K562 (cell line): ENCODE results near the gene ST6GAL1. TPM values are rescaled to one million over a fixed set of nuclear protein-coding genes. Genes with fewer than 3 reads are reported as not detected.

Experiments
- ATAC-seq: fragments of 200-7000 bp; cut with Tn5 transposase; 3 replicates; pipeline ENCODE4 v1.9.1; 2020; ENCODE audit warnings: moderate library complexity
- BruUV-seq: library from RNA; stranded (reverse); fragments of 400-500 nt; replicated peaks from 2 replicates; lab custom pipeline; 2021; lab: Mats Ljungman, UMichigan
- CTCF ChIA-PET: fragments of 300-600 bp; formaldehyde crosslinking; extraction: SDS; loops from one replicate; lab custom pipeline; 2021; ENCODE audit warnings: low intra/inter-chr PET ratio; lab: Yijun Ruan, JAX
- POLR2A ChIA-PET: fragments of 300-600, 350-650 bp; sonication (Branson Sonifier 250); formaldehyde crosslinking; extraction: SDS; loops from one replicate; lab custom pipeline; 2021; ENCODE audit warnings: antibody characterized with exemption, inconsistent platforms; lab: Yijun Ruan, JAX
- DNase-seq, 4 experiments: peaks; one replicate each; pipeline versions ENCODE4 v3.0.0 to v3.0.0-alpha.2; 2011 to 2018; ENCODE audit warnings: low spot score in 3 of 4, mixed read lengths in 3 of 4; ENCODE audit errors: extremely low read depth in 1 of 4
- FAIRE-seq: peaks from 2 replicates; lab custom pipeline; 2011; peaks lifted over from hg19 to GRCh38; lab: Jason Lieb, UNC
- H2AFZ ChIP-seq: 2 replicates; pipeline ENCODE4 v1.6.0; 2011; ENCODE audit warnings: low read depth, low read length, control low read depth, inconsistent platforms
- H3K27ac ChIP-seq: fragments of 200-600 bp; 3 replicates; pipeline ENCODE4 v1.8.0; 2011; ENCODE audit warnings: low read depth, mild to moderate bottlenecking, control low read depth, inconsistent platforms, low read length, moderate library complexity, mixed read lengths; ENCODE audit errors: extremely low read depth
- H3K27me3 ChIP-seq, 2 experiments: fragments of 300-600 bp in 1 of 2; 2 replicates in 1 of 2; 3 replicates in 1 of 2; pipeline versions ENCODE4 v1.6.0 to v1.8.0; 2011; ENCODE audit warnings: inconsistent platforms in 2 of 2, low read length in 2 of 2, mild to moderate bottlenecking in 1 of 2, mixed read lengths in 1 of 2, moderate library complexity in 1 of 2; ENCODE audit not compliant: control insufficient read depth in 2 of 2, insufficient read depth in 2 of 2
- H3K36me3 ChIP-seq: fragments of 300-600 bp; 3 replicates; pipeline ENCODE4 v1.8.0; 2011; ENCODE audit warnings: mild to moderate bottlenecking, low read length, inconsistent platforms; ENCODE audit not compliant: control insufficient read depth, insufficient read depth
- H3K4me1 ChIP-seq, 2 experiments: fragments of 200-600 bp in 1 of 2; replicated peaks in 1 of 2; 2 replicates in 1 of 2; 3 replicates in 1 of 2; pipeline versions ENCODE4 v1.5.1 to v1.8.0; 2011; ENCODE audit warnings: inconsistent platforms in 2 of 2, low read length in 2 of 2, mild to moderate bottlenecking in 1 of 2, mixed read lengths in 1 of 2, moderate library complexity in 1 of 2; ENCODE audit not compliant: control insufficient read depth in 2 of 2, insufficient read depth in 2 of 2
- H3K4me2 ChIP-seq: 2 replicates; pipeline ENCODE4 v1.6.1; 2011; ENCODE audit warnings: low read length, control low read depth, inconsistent platforms, mixed read lengths; ENCODE audit not compliant: insufficient read depth
- H3K4me3 ChIP-seq: fragments of 200-600 bp; sonication (generic), shearing (Covaris generic); 2 replicates; pipeline ENCODE4 v1.5.1; 2016; ENCODE audit warnings: control low read depth, inconsistent platforms
- H3K79me2 ChIP-seq: fragments of 200-600 bp; 3 replicates; pipeline ENCODE4 v1.8.0; 2011; ENCODE audit warnings: low read length, inconsistent platforms; ENCODE audit not compliant: control insufficient read depth, insufficient read depth
- H3K9ac ChIP-seq, 2 experiments: 2 replicates each; pipeline versions ENCODE4 v1.6.0 to v1.6.1; 2011; ENCODE audit warnings: low read depth in 2 of 2, low read length in 2 of 2, control low read depth in 1 of 2, inconsistent platforms in 1 of 2, mild to moderate bottlenecking in 1 of 2, mixed read lengths in 1 of 2; ENCODE audit not compliant: insufficient read depth in 1 of 2
- H3K9me1 ChIP-seq: one replicate; pipeline ENCODE4 v1.6.0; 2011; ENCODE audit warnings: inconsistent platforms, mild to moderate bottlenecking, low read length, moderate library complexity; ENCODE audit not compliant: control insufficient read depth, insufficient read depth
- H3K9me3 ChIP-seq: replicated peaks from 2 replicates; pipeline ENCODE4 v1.5.1; 2011; ENCODE audit warnings: low read depth, low read length, inconsistent platforms; ENCODE audit not compliant: control insufficient read depth, insufficient read depth
- H4K20me1 ChIP-seq: replicated peaks from 2 replicates; pipeline ENCODE4 v1.6.1; 2011; ENCODE audit warnings: low read length, inconsistent platforms, mixed read lengths; ENCODE audit not compliant: control insufficient read depth, insufficient read depth
- BRF1 ChIP-seq: IDR thresholded peaks from 3 replicates; pipeline ENCODE4 v1.6.1; 2011; ENCODE audit warnings: borderline replicate concordance, mild to moderate bottlenecking; ENCODE audit not compliant: insufficient read length; ENCODE audit errors: extremely low read depth
- ETV5 ChIP-seq: sonication (generic); formaldehyde crosslinking; IDR thresholded peaks from 2 replicates; pipeline ENCODE4 v1.4.0; 2020; ENCODE audit warnings: low read depth, mild to moderate bottlenecking, missing genetic modification reagents
- HNRNPK ChIP-seq: fragments of 200-400 bp; formaldehyde crosslinking; IDR thresholded peaks from one replicate; pipeline ENCODE4 v1.6.1; 2018; ENCODE audit warnings: mild to moderate bottlenecking, low read depth, low read length; ENCODE audit not compliant: poor library complexity, severe bottlenecking
- PHF21A ChIP-seq: fragments of 450-650 bp; IDR thresholded peaks from 2 replicates; pipeline ENCODE4 v1.6.1; 2017; ENCODE audit warnings: low read depth, borderline replicate concordance
- TCF7L2 ChIP-seq: fragments of 150-350 bp; IDR thresholded peaks from 2 replicates; pipeline ENCODE4 v1.6.1; 2016; ENCODE audit warnings: low read depth, mild to moderate bottlenecking, low read length, moderate library complexity
- ZFPM2 ChIP-seq: fragments of 250-450 bp; sonication (Bioruptor Pico); IDR thresholded peaks from 2 replicates; pipeline ENCODE4 v1.5.1; 2022; ENCODE audit warnings: mild to moderate bottlenecking
- ZKSCAN1 ChIP-seq: fragments of 150-350 bp; IDR thresholded peaks from 2 replicates; pipeline ENCODE4 v1.6.1; 2016; ENCODE audit warnings: low read depth, low read length
- WGBS: fragments of 100-300 bp; shearing (Covaris generic); methylation state at CpG from one replicate; pipeline ENCODE4 v1.1.6; 2016; ENCODE audit warnings: low coverage, mixed read lengths; ENCODE audit not compliant: insufficient coverage; ENCODE audit errors: missing lambda C conversion rate; 5-methylcytosine and 5-hydroxymethylcytosine counted together
- in situ Hi-C: fragments of 300-500 bp; cut with MboI; formaldehyde crosslinking; loops from 4 replicates; pipeline ENCODE4 v1.15.0; 2018; ENCODE audit warnings: inconsistent platforms, mixed read lengths
- intact Hi-C: fragments of 100-400 bp; cut with micrococcal nuclease; formaldehyde crosslinking; loops from 2 replicates; pipeline ENCODE4 v1.14.2; 2022
- polyA plus RNA-seq, 8 experiments: library from polyadenylated mRNA; depleted of rRNA in 4 of 8; stranded (reverse) in 5 of 8; unstranded in 3 of 8; fragments of >200 nt; fragmentation: Nextera tagmentation in 2 of 8; fragmentation: Illumina TruSeq in 1 of 8; extraction: Ambion mirVana in 2 of 8; extraction: Trizol in 1 of 8; gene quantifications; 2 replicates each; pipeline versions ENCODE4 v1.2.1 to v1.2.3, GENCODE V29; 2011 to 2014; ENCODE audit warnings: inconsistent platforms in 1 of 8, missing spikeins in 1 of 8
- total RNA-seq, 7 experiments: library from RNA; depleted of rRNA in 6 of 7; stranded (reverse); fragments of >200 nt in 6 of 7; fragmentation: Illumina TruSeq in 2 of 7; extraction: Trizol in 2 of 7; gene quantifications; 2 replicates each; pipeline versions ENCODE4 v1.2.1 to v1.2.3, GENCODE V29; 2011 to 2021; ENCODE audit warnings: low replicate concordance in 1 of 7

The ST6GAL1 gene
- total and polyA plus RNA-seq, 9 of the 15 experiments (the other 6 are each of a cell fraction or from before 2014, with no cell fraction given): 31.9 to 145 (median 71.0) TPM

- H3K79me2 ChIP-seq: no peaks in the 10 kb centered on the region; the same call in 2 of the 3 replicates
- POLR2A ChIA-PET: interaction anchor here (1.4 kb wide), 1 partner anchor 9 kb away, joined by 4 read pairs; no protein-coding TSS in a partner anchor
- no peak overlapping the region for H3K27ac ChIP-seq
- no peak for DNase-seq
- H2AFZ ChIP-seq: no peak overlapping the region
- 78% methylated on average over 5 of the region's 6 CpGs for WGBS
- no TSS peak for BruUV-seq
- no peak overlapping the region for H3K9ac ChIP-seq
- in situ Hi-C loops (no loop called here), intact Hi-C loops (no loop called here)
- no peak for FAIRE-seq
- no peak overlapping the region for H3K4me3 ChIP-seq
- H3K9me1 ChIP-seq: no peaks in the 10 kb centered on the region
- H3K9me3 ChIP-seq: no peaks in the 10 kb centered on the region
- TF ChIP-seq ZFPM2 (CRISPR knock-in tag): no peak
- no peak for TF ChIP-seq ETV5 (CRISPR knock-in tag)
- no peak for TF ChIP-seq ZKSCAN1
- no peak for TF ChIP-seq PHF21A
- TF ChIP-seq HNRNPK: no peak
- no peak for TF ChIP-seq BRF1
- TF ChIP-seq TCF7L2: no peak
- CTCF ChIA-PET: interaction anchor here (0.6 kb wide), 1 partner anchor 213 kb away, joined by 3 read pairs; no protein-coding TSS in a partner anchor
- peaks cover 85% of the 10 kb centered on the region for H3K36me3 ChIP-seq
- H4K20me1 ChIP-seq: 0 out of 2 replicates have a peak, but pooled peaks cover under 1% of the 10 kb centered on the region
- no peaks in the 10 kb centered on the region for H3K4me1 ChIP-seq
- H3K27me3 ChIP-seq: no peaks in the 10 kb centered on the region
- no peak; the same call in 2 of the 3 replicates for ATAC-seq
- no peak overlapping the region for H3K4me2 ChIP-seq
Observed at GRCh38 chr3:187063286-187064121, 133.2 kb downstream of the ST6GAL1 start.
